Measurements from ENCODE around the gene GRIFIN.

GRIFIN gene

DNA sequence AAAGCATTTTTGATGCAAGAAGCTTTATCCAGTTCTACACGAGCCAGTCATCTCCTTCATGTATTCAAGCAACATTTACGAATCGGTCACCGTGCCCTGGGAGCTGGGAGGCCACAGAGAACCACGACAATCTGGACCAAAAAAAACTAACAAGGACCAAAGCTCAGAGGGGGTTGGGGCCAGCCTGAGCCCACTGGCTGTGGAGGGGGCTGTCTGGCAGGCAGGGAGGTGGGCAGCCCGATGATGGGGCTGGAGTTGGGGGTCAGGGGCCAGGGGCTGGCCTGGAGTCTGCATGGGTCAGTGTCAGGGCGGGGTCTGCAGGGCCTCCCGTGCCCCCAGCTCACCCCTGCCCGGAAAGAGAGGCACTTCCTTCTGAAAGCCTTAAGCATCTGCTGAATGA lies 12.5 kb upstream of the GRIFIN start:
- H3K27me3 ChIP-seq (ENCODE audit: insufficient read depth, low read length), result no peaks in the 10 kb centered on the region
- H2BK5ac ChIP-seq (ENCODE audit: low read depth, low read length, poor library complexity), result no peak overlapping the region
- no peak overlapping the region for H3K4ac ChIP-seq (ENCODE audit: low read depth, low read length)
- no peaks in the 10 kb centered on the region for H3K4me1 ChIP-seq (ENCODE audit: control insufficient read depth in 1 of 2, insufficient read depth in 2 of 2, low read length in 2 of 2)
- no peak overlapping the region for H2AFZ ChIP-seq (ENCODE audit: insufficient read depth, low read length, poor library complexity)
- no peak overlapping the region for H4K91ac ChIP-seq (ENCODE audit: low read depth, low read length)
- no peak for DNase-seq
- H3K36me3 ChIP-seq (ENCODE audit: control insufficient read depth in 1 of 2, insufficient read depth in 2 of 2, low read length in 2 of 2), result no peaks in the 10 kb centered on the region
- H3K9me3 ChIP-seq (ENCODE audit: insufficient read depth, low read depth, low read length), result peaks cover 3% of the 10 kb centered on the region
- no peak overlapping the region for H2BK120ac ChIP-seq (ENCODE audit: insufficient read depth, low read length, poor library complexity)
- no peak overlapping the region for H2BK12ac ChIP-seq (ENCODE audit: low read length)
- H3K79me1 ChIP-seq (ENCODE audit: low read length), result no peaks in the 10 kb centered on the region
- no peak overlapping the region for H3K18ac ChIP-seq (ENCODE audit: low read length)
- no CpG with 5 or more reads among the region's 9 CpGs for WGBS (ENCODE audit: extremely low coverage, insufficient coverage, insufficient read length)
- no peaks in the 10 kb centered on the region for H3K79me2 ChIP-seq (ENCODE audit: control insufficient read depth, insufficient read depth, low read length, poor library complexity)
- no peak overlapping the region for H3K9ac ChIP-seq (ENCODE audit: low read length)
- no peak overlapping the region for H3K4me3 ChIP-seq (ENCODE audit: low read depth, low read length)
- H2AK5ac ChIP-seq (ENCODE audit: low read length), result no peak overlapping the region
- H4K8ac ChIP-seq (ENCODE audit: low read depth, low read length), result no peak overlapping the region
- H3K4me2 ChIP-seq (ENCODE audit: low read length), result no peak overlapping the region
- no peak overlapping the region for H3K27ac ChIP-seq (ENCODE audit: low read depth, low read length)
- H3K23ac ChIP-seq (ENCODE audit: low read length), result no peak overlapping the region
- no peak overlapping the region for H3K14ac ChIP-seq (ENCODE audit: low read length)
- H4K12ac ChIP-seq (ENCODE audit: low read depth, low read length), result no peak overlapping the region

DNA sequence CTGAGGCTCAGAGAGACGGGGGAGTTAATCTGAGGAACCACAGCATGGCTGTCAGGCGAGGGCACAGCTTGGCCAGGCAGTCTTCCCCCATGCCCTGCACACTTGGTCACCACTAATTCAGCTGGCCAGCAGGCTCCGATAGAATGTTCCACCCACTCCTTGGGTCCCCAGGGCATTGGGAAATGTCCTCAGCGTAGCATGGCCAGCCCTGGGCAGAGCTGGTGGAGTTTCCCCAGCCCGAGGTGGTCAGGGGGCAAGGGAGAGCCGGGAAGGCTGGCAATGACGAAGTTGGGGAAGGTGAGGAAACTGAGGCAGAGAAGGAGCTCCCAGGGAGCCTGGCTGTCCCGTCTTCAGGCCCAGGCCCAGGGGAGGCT lies 12.1 kb upstream of the GRIFIN start:
- no peak overlapping the region for H3K14ac ChIP-seq (ENCODE audit: low read length)
- DNase-seq, result no peak
- no peak overlapping the region for H4K8ac ChIP-seq (ENCODE audit: low read depth, low read length)
- H4K91ac ChIP-seq (ENCODE audit: low read depth, low read length), result no peak overlapping the region
- H3K4me3 ChIP-seq (ENCODE audit: low read depth, low read length), result no peak overlapping the region
- H2AK5ac ChIP-seq (ENCODE audit: low read length), result no peak overlapping the region
- H3K4me1 ChIP-seq (ENCODE audit: control insufficient read depth in 1 of 2, insufficient read depth in 2 of 2, low read length in 2 of 2), result no peaks in the 10 kb centered on the region
- H3K4me2 ChIP-seq (ENCODE audit: low read length), result no peak overlapping the region
- H3K9ac ChIP-seq (ENCODE audit: low read length), result no peak overlapping the region
- H2BK12ac ChIP-seq (ENCODE audit: low read length), result no peak overlapping the region
- H2AFZ ChIP-seq (ENCODE audit: insufficient read depth, low read length, poor library complexity), result no peak overlapping the region
- no peaks in the 10 kb centered on the region for H3K79me1 ChIP-seq (ENCODE audit: low read length)
- WGBS (ENCODE audit: extremely low coverage, insufficient coverage, insufficient read length), result no CpG with 5 or more reads among the region's 8 CpGs
- H2BK5ac ChIP-seq (ENCODE audit: low read depth, low read length, poor library complexity), result no peak overlapping the region
- H4K12ac ChIP-seq (ENCODE audit: low read depth, low read length), result no peak overlapping the region
- H3K4ac ChIP-seq (ENCODE audit: low read depth, low read length), result no peak overlapping the region
- H3K27ac ChIP-seq (ENCODE audit: low read depth, low read length), result no peak overlapping the region
- H3K27me3 ChIP-seq (ENCODE audit: insufficient read depth, low read length), result no peaks in the 10 kb centered on the region
- peaks cover 3% of the 10 kb centered on the region for H3K9me3 ChIP-seq (ENCODE audit: insufficient read depth, low read depth, low read length)
- no peaks in the 10 kb centered on the region for H3K79me2 ChIP-seq (ENCODE audit: control insufficient read depth, insufficient read depth, low read length, poor library complexity)
- H2BK120ac ChIP-seq (ENCODE audit: insufficient read depth, low read length, poor library complexity), result no peak overlapping the region
- H3K18ac ChIP-seq (ENCODE audit: low read length), result no peak overlapping the region
- no peak overlapping the region for H3K23ac ChIP-seq (ENCODE audit: low read length)
- no peaks in the 10 kb centered on the region for H3K36me3 ChIP-seq (ENCODE audit: control insufficient read depth in 1 of 2, insufficient read depth in 2 of 2, low read length in 2 of 2)

- Histone ChIP-seq H4K8ac (ENCODE audit: low read depth, low read length) (no peak overlapping the region), H3K14ac (ENCODE audit: low read length) (no peak overlapping the region), H4K91ac (ENCODE audit: low read depth, low read length) (no peak overlapping the region), H3K4me3 (ENCODE audit: low read depth, low read length) (no peak overlapping the region), H3K9me3 (ENCODE audit: insufficient read depth, low read depth, low read length) (peaks cover 3% of the 10 kb centered on the region), H2BK120ac (ENCODE audit: insufficient read depth, low read length, poor library complexity) (no peak overlapping the region), H3K36me3 (ENCODE audit: control insufficient read depth in 1 of 2, insufficient read depth in 2 of 2, low read length in 2 of 2) (no peaks in the 10 kb centered on the region), H3K4me1 (ENCODE audit: control insufficient read depth in 1 of 2, insufficient read depth in 2 of 2, low read length in 2 of 2) (no peaks in the 10 kb centered on the region), H3K18ac (ENCODE audit: low read length) (no peak overlapping the region), H3K4ac (ENCODE audit: low read depth, low read length) (no peak overlapping the region), H2BK5ac (ENCODE audit: low read depth, low read length, poor library complexity) (no peak overlapping the region), H2BK12ac (ENCODE audit: low read length) (no peak overlapping the region), H3K23ac (ENCODE audit: low read length) (no peak overlapping the region), H3K79me2 (ENCODE audit: control insufficient read depth, insufficient read depth, low read length, poor library complexity) (no peaks in the 10 kb centered on the region), H3K27me3 (ENCODE audit: insufficient read depth, low read length) (no peaks in the 10 kb centered on the region), H4K12ac (ENCODE audit: low read depth, low read length) (no peak overlapping the region), H3K4me2 (ENCODE audit: low read length) (no peak overlapping the region), H3K79me1 (ENCODE audit: low read length) (no peaks in the 10 kb centered on the region), H3K9ac (ENCODE audit: low read length) (no peak overlapping the region), H3K27ac (ENCODE audit: low read depth, low read length) (no peak overlapping the region), H2AK5ac (ENCODE audit: low read length) (no peak overlapping the region), H2AFZ (ENCODE audit: insufficient read depth, low read length, poor library complexity) (no peak overlapping the region)
- DNase-seq, result no peak
- no CpG with 5 or more reads among the region's 14 CpGs for WGBS (ENCODE audit: extremely low coverage, insufficient coverage, insufficient read length)
Measured at GRCh38 chr7:2487586-2488271, 11.5 kb upstream of the GRIFIN start.

DNA sequence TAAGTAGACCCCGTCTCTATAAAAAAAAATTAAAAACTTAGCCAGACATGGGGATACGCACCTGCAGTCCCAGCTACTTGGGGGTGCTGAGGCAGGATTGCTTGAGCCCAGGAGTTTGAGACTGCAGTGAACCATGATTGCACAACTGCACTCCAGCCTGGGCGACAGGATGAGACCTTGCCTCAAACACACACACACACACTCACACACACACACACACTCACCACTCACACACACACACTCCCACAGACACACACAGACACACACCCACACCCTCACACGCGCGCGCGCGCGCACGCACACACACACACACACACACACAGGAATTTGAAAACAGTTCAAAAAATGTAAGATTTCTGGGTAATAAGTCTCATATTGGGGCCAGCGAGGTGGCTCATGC lies 8.7 kb upstream of the GRIFIN start:
- Histone ChIP-seq H3K27ac (ENCODE audit: low read depth, low read length) (no peak overlapping the region), H2BK5ac (ENCODE audit: low read depth, low read length, poor library complexity) (no peak overlapping the region), H2BK120ac (ENCODE audit: insufficient read depth, low read length, poor library complexity) (no peak overlapping the region), H3K4me3 (ENCODE audit: low read depth, low read length) (no peak overlapping the region), H3K79me1 (ENCODE audit: low read length) (no peaks in the 10 kb centered on the region), H3K36me3 (ENCODE audit: control insufficient read depth in 1 of 2, insufficient read depth in 2 of 2, low read length in 2 of 2) (no peaks in the 10 kb centered on the region), H2BK12ac (ENCODE audit: low read length) (no peak overlapping the region), H3K23ac (ENCODE audit: low read length) (no peak overlapping the region), H3K18ac (ENCODE audit: low read length) (no peak overlapping the region), H2AFZ (ENCODE audit: insufficient read depth, low read length, poor library complexity) (no peak overlapping the region), H3K9me3 (ENCODE audit: insufficient read depth, low read depth, low read length) (no peaks in the 10 kb centered on the region), H3K4ac (ENCODE audit: low read depth, low read length) (no peak overlapping the region), H3K27me3 (ENCODE audit: insufficient read depth, low read length) (no peaks in the 10 kb centered on the region), H3K4me1 (ENCODE audit: control insufficient read depth in 1 of 2, insufficient read depth in 2 of 2, low read length in 2 of 2) (no peaks in the 10 kb centered on the region), H3K79me2 (ENCODE audit: control insufficient read depth, insufficient read depth, low read length, poor library complexity) (no peaks in the 10 kb centered on the region), H4K91ac (ENCODE audit: low read depth, low read length) (no peak overlapping the region), H4K12ac (ENCODE audit: low read depth, low read length) (no peak overlapping the region), H2AK5ac (ENCODE audit: low read length) (no peak overlapping the region), H3K9ac (ENCODE audit: low read length) (no peak overlapping the region), H3K14ac (ENCODE audit: low read length) (no peak overlapping the region), H4K8ac (ENCODE audit: low read depth, low read length) (no peak overlapping the region), H3K4me2 (ENCODE audit: low read length) (no peak overlapping the region)
- DNase-seq, result no peak
- no CpG with 5 or more reads among the region's 12 CpGs for WGBS (ENCODE audit: extremely low coverage, insufficient coverage, insufficient read length)

All from trophoblast cell (in vitro differentiated cells and primary cell).